ENCODE data around the gene SNAI1. TPM values are rescaled to one million over a fixed set of nuclear protein-coding genes. Genes with fewer than 3 reads are reported as not detected.
A peak's percentile ranks its signal among the peaks of the same experiment; 100 is the strongest.

SNAI1 gene
- total RNA-seq, 4 donors from 2014 or later: 0.32 to 0.41 (median 0.40) TPM; not detected in 1

DNA sequence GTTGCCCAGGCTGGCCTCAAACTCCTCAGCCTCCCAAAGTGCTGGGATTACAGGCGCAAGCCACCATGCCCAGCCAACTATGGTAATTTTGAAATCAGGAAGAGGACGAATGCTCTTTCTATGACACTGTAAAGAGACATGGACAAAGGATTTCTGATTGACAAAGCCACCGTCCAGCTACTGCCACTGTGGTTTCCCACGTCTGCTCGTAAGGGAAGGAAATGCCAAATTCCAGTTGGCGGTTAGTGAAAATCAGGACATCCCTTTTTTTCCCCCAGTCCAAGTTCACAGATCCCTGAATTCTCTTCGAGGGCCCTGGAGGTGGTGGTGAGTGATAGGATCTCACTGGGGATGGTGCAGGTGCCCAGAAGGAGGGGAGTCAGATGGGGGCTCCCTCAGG is 31.2 kb downstream of the SNAI1 start:
- TF ChIP-seq CTCF (IDR thresholded peaks at IDR 0.05): no peak
- TF ChIP-seq POLR2AphosphoS5 (IDR thresholded peaks at IDR 0.05): no peak
- TF ChIP-seq EP300 (IDR thresholded peaks at IDR 0.05; ENCODE audit: low read depth): no peak
- no peak for TF ChIP-seq POLR2A (IDR thresholded peaks at IDR 0.05)
- in situ Hi-C loops (cut with MboI; ENCODE audit: low pct_ligation_motif_present in 1 of 4, low pct_unique_long_range_greater_than_20kb in 1 of 4, low sequenced_read_pairs in 3 of 4): no loop called here
- Histone ChIP-seq H3K9me3 (no peaks in the 10 kb centered on the region), H3K36me3 (no peaks in the 10 kb centered on the region), H3K27me3 (peaks cover 18% of the 10 kb centered on the region), H3K27ac (no peak overlapping the region), H3K4me3 (no peak overlapping the region), H3K4me1 (peaks cover 0 to 8% (median 4%) of the 10 kb centered on the region in 4 donors)
- WGBS, 2 donors (ENCODE audit: low coverage in 1 of 2): 84 to 100% methylated on average over 1 to 7 of the region's 7 CpGs
- intact Hi-C loops (cut with DNase I; ENCODE audit: low total_unique reads): no loop called here
- DNase-seq: no peak

DNA sequence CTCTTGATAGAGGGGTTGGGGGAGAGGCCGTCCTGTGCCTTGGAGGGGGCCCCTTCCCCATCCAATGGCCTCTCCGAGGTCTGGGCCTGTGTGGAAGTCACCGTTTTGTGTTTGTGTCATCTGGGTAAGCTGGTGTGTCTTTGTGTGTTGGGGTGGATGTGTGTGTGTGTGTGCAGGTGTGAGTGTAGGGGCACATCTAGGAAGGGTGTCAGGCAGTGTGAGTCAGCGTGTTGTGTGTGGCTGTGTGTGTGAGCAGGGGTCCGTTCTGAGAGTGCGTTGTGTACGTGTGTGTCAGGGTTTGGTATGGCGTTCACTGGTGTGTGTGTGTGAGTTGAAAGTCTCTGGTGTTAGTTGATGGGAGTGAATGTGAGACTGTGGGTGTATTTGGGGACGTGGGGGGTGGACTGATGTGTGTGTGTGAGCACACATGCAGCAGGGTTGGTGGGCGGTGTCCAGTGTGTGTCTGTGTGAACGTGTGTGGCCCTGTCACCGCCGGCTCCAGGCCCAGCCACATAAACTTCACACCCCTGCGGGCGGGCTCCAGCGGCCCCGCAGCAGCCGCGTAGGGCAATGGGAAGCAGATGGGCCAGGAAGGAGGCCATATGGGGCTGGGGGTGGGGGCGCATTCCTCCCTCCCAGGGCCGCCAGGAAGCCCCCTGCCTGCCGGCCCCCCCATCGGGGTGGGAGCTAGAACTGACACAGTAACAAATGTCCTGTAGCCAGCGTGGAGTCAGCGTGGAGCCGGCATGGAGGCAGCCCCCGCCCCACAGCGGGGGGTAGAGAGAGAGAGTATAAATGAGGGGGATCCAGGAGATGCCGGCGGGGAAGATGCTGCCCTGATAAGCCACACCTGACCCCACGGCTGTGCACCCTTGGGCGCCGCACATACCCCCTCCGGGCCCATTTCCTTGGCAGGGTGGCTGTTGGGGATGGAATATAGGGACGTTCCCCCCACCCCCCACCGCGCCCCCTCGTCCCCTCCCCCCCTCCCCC is 32.1 kb downstream of the SNAI1 start:
- no peak for DNase-seq
- WGBS, 2 donors (ENCODE audit: low coverage in 1 of 2): 76 to 81% methylated on average over 5 to 37 of the region's 38 CpGs
- no peak for TF ChIP-seq POLR2A (IDR thresholded peaks at IDR 0.05)
- no peak for TF ChIP-seq EP300 (IDR thresholded peaks at IDR 0.05; ENCODE audit: low read depth)
- no peak for TF ChIP-seq CTCF (IDR thresholded peaks at IDR 0.05)
- no peak for TF ChIP-seq POLR2AphosphoS5 (IDR thresholded peaks at IDR 0.05)
- in situ Hi-C loops (cut with MboI; ENCODE audit: low pct_ligation_motif_present in 1 of 4, low pct_unique_long_range_greater_than_20kb in 1 of 4, low sequenced_read_pairs in 3 of 4) (no loop called here), intact Hi-C loops (cut with DNase I; ENCODE audit: low total_unique reads) (no loop called here)
- no peak overlapping the region for H3K27ac ChIP-seq
- peaks cover 0 to 4% (median 2%) of the 10 kb centered on the region in 4 donors for H3K4me1 ChIP-seq
- H3K9me3 ChIP-seq: no peaks in the 10 kb centered on the region
- H3K36me3 ChIP-seq: no peaks in the 10 kb centered on the region
- H3K4me3 ChIP-seq: no peak overlapping the region
- peaks cover 9% of the 10 kb centered on the region for H3K27me3 ChIP-seq

DNA sequence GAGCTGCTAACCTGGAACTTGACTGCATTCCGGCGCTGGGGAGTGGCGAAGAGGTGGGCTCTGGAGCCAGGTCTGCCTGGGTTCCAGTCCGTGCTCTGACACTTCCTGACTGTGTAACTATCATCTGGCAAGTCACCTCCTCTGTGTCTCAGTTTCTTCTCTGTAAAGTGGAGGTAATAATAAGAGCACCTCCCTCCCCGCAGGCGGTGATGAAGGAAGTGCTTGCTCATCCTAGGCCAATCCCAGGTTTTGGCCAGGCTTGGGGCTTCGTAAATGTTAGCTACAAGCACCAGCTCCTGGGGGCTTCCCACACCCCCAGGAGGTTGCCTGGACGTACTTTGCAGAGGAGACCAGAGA is 32.8 kb downstream of the SNAI1 start:
- H3K27me3 ChIP-seq: peaks cover 2% of the 10 kb centered on the region
- WGBS, 2 donors (ENCODE audit: low coverage in 1 of 2): 76% methylated on average over 4 of the region's 8 CpGs; no CpG with 5 or more reads in 1 of the 2 donors
- TF ChIP-seq EP300 (IDR thresholded peaks at IDR 0.05; ENCODE audit: low read depth) (no peak), CTCF (IDR thresholded peaks at IDR 0.05) (no peak), POLR2AphosphoS5 (IDR thresholded peaks at IDR 0.05) (no peak), POLR2A (IDR thresholded peaks at IDR 0.05) (no peak)
- no peak for DNase-seq
- in situ Hi-C loops (cut with MboI; ENCODE audit: low pct_ligation_motif_present in 1 of 4, low pct_unique_long_range_greater_than_20kb in 1 of 4, low sequenced_read_pairs in 3 of 4): no loop called here
- no peaks in the 10 kb centered on the region for H3K36me3 ChIP-seq
- H3K4me3 ChIP-seq: no peak overlapping the region
- intact Hi-C loops (cut with DNase I; ENCODE audit: low total_unique reads): no loop called here
- H3K27ac ChIP-seq: peak overlapping the region in 1 of 4 donors; percentile 46
- H3K4me1 ChIP-seq: peaks cover 0 to 4% (median 2%) of the 10 kb centered on the region in 4 donors
- H3K9me3 ChIP-seq: no peaks in the 10 kb centered on the region

DNA sequence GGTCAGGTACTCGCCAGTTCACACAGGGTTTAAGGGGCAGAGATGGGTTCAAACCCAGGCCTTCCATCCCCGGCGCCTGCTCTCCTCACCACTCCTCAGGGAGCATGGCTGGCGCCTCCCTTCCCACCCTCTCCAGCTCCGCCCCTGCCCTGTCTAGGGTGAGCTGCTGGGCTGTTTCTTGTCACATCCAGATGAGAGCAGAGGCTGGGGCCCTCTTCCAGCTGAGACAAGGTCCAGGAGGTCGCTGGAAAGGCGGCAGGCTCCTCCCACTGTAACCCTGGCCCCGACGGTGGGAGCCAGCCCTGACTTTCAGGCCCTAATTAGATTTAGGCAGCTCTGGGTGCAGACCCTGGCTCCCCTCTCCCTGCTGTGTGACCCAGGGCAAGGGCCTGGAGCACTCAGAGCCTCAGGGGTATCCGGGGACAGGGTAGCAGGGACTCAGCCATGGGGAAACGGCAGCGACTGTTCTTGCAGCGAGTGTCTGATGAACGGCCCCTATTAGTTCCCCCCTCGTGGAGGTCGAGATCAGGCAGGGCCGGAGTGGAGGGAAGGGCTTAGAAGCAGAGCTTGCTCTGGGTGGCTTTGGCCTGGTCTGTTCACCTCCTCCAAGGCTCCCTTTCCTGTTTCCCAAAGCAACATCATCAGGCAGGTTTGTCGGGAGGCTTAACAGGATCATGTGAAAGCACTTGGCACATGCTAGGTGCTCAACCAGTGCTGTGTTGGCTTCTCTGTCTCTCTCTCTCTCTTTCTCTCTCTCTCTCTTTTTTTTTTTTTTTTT is 33.4 kb downstream of the SNAI1 start:
- intact Hi-C loops (cut with DNase I; ENCODE audit: low total_unique reads): no loop called here
- no peak for DNase-seq
- no peak for TF ChIP-seq POLR2A (IDR thresholded peaks at IDR 0.05)
- TF ChIP-seq EP300 (IDR thresholded peaks at IDR 0.05; ENCODE audit: low read depth): no peak
- TF ChIP-seq POLR2AphosphoS5 (IDR thresholded peaks at IDR 0.05): no peak
- no peak for TF ChIP-seq CTCF (IDR thresholded peaks at IDR 0.05)
- Histone ChIP-seq H3K27me3 (no peaks in the 10 kb centered on the region), H3K4me3 (no peak overlapping the region), H3K36me3 (no peaks in the 10 kb centered on the region), H3K9me3 (no peaks in the 10 kb centered on the region), H3K4me1 (peaks cover 0 to 4% (median 2%) of the 10 kb centered on the region in 4 donors), H3K27ac (peak overlapping the region in 3 of 4 donors; percentile 36 to 46 (median 44))
- 73% methylated on average over 17 of the region's 18 CpGs; no CpG with 5 or more reads in 1 of the 2 donors for WGBS, 2 donors (ENCODE audit: low coverage in 1 of 2)
- in situ Hi-C loops (cut with MboI; ENCODE audit: low pct_ligation_motif_present in 1 of 4, low pct_unique_long_range_greater_than_20kb in 1 of 4, low sequenced_read_pairs in 3 of 4): no loop called here

Measured in transverse colon (tissue), 4 donors.